ENCODE data around the gene OR5B17.

OR5B17 gene

DNA sequence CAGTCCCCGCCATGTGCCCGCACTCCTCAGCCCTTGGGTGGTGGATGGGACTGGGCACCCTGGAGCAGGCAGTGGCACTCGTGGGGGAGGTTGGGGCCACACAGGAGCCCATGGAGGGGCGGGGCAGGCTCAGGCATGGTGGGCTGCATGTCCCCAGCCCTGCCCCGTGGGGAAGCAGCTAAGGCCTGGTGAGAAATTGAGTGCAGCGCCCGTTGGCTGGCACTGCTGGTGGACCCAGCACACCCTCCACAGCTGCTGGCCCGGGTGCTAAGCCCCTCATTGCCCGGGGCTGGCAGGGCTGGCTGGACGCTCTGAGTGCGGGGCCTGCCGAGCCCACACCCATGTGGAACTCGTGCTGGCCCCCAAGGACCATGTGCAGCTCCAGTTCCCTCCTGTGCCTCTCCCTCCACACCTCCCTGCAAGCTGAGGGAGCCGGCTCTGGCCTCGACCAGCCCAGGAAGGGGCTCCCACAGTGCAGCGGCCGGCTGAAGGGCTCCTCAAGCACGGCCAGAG, 31.7 kb upstream of the OR5B17 start:
- TF ChIP-seq, protein P1, sequence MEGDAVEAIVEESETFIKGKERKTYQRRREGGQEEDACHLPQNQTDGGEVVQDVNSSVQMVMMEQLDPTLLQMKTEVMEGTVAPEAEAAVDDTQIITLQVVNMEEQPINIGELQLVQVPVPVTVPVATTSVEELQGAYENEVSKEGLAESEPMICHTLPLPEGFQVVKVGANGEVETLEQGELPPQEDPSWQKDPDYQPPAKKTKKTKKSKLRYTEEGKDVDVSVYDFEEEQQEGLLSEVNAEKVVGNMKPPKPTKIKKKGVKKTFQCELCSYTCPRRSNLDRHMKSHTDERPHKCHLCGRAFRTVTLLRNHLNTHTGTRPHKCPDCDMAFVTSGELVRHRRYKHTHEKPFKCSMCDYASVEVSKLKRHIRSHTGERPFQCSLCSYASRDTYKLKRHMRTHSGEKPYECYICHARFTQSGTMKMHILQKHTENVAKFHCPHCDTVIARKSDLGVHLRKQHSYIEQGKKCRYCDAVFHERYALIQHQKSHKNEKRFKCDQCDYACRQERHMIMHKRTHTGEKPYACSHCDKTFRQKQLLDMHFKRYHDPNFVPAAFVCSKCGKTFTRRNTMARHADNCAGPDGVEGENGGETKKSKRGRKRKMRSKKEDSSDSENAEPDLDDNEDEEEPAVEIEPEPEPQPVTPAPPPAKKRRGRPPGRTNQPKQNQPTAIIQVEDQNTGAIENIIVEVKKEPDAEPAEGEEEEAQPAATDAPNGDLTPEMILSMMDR (IDR thresholded peaks at IDR 0.05; ENCODE audit: low read depth, low read length, missing control alignments) = no peak
- H3K4me3 ChIP-seq (ENCODE audit: low read depth, low read length) = no peak overlapping the region

GRCh38 chr11:58354727-58355126, 4.1 kb downstream of the OR5B17 start:
- DNase-seq (ENCODE audit: low read depth) = no peak
- no peak overlapping the region for H3K4me3 ChIP-seq (ENCODE audit: low read depth, low read length)
- TF ChIP-seq, protein P1 (IDR thresholded peaks at IDR 0.05; ENCODE audit: low read depth, low read length, missing control alignments) = no peak

More for the DNA sequence above, 31.7 kb upstream of the OR5B17 start:
- no peak for DNase-seq (ENCODE audit: low read depth)

DNA sequence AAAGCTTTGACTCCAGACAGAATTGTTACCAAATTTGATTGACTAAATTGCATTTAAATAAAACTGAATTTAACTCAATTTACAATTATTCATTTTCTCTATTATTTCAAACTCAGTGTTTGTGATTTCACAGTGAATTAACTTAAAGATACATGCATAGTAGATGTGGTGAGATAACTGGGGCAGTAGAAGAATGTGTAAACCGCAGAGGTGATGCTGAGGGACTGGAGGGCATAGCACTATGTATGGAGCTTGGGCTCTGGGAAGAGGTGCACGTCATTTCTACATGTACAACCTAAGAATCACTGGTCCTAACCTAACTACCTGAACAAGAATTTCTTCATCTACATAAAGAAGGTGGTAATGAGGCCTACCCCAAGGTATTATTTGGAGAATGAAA, 13.7 kb downstream of the OR5B17 start:
- DNase-seq (ENCODE audit: low read depth) = no peak
- TF ChIP-seq, protein P1 (IDR thresholded peaks at IDR 0.05; ENCODE audit: low read depth, low read length, missing control alignments) = no peak
- H3K4me3 ChIP-seq (ENCODE audit: low read depth, low read length) = no peak overlapping the region

DNA sequence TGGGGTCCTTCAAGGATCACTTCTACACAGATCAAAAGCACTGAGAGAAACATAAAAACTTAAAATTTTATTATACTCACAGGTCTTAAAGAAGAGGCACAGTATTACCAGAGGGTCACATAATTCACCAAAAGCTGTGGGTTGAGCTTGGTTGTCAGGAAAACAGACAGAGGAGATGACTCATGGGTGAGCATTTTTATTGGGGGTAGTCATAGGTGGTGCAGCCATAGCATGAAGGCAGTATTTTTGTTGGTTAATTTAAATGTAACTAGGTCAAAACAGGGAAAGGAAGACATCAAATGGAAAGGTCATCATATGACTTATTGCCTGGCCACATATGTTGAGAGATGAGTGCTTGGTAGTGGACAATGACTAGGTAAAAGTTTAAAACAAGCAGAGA, 24.2 kb downstream of the OR5B17 start:
- DNase-seq (ENCODE audit: low read depth) = no peak
- H3K4me3 ChIP-seq (ENCODE audit: low read depth, low read length) = no peak overlapping the region
- TF ChIP-seq, protein P1 (IDR thresholded peaks at IDR 0.05; ENCODE audit: low read depth, low read length, missing control alignments) = no peak

GRCh38 chr11:58330861-58331260, 28.0 kb downstream of the OR5B17 start:
- TF ChIP-seq, protein P1 (IDR thresholded peaks at IDR 0.05; ENCODE audit: low read depth, low read length, missing control alignments) = no peak
- no peak overlapping the region for H3K4me3 ChIP-seq (ENCODE audit: low read depth, low read length)
- DNase-seq (ENCODE audit: low read depth) = no peak

- DNase-seq (ENCODE audit: low read depth) = no peak
- no peak overlapping the region for H3K4me3 ChIP-seq (ENCODE audit: low read depth, low read length)
- TF ChIP-seq, protein P1 (IDR thresholded peaks at IDR 0.05; ENCODE audit: low read depth, low read length, missing control alignments) = no peak
Measured at GRCh38 chr11:58318532-58318931, 40.3 kb downstream of the OR5B17 start.

- TF ChIP-seq, protein P1 (IDR thresholded peaks at IDR 0.05; ENCODE audit: low read depth, low read length, missing control alignments) = no peak
- no peak overlapping the region for H3K4me3 ChIP-seq (ENCODE audit: low read depth, low read length)
- no peak for DNase-seq (ENCODE audit: low read depth)
Measured at GRCh38 chr11:58316142-58316541, 42.7 kb downstream of the OR5B17 start.

Measured in GM12864 (cell line).